ENCODE data around the gene TMEM255A. TPM values are rescaled to one million over a fixed set of nuclear protein-coding genes. Genes with fewer than 3 reads are reported as not detected.

The TMEM255A gene
- total RNA-seq, result not detected in 2 replicates

GRCh38 chrX:120310861-120311726 is at the start of gene TMEM255A:
TSS of gene TMEM255A (minus strand) at chrX:120311461. CDS start at chrX:120311309, 152 bp downstream.

GRCh38 chrX:120250522-120251271 is 60.6 kb downstream of the TMEM255A start, which contains the start of gene ZBTB33:
TSS of gene ZBTB33 (plus strand) at chrX:120250812. CDS start at chrX:120253416, 2,604 bp downstream.

Other genes starting within 250 kb of the TMEM255A start
- not detected in 2 replicates for gene RHOXF2B, start 233.8 kb downstream of the TMEM255A start, total RNA-seq
- gene RHOXF1, start 195.5 kb downstream of the TMEM255A start, total RNA-seq, result not detected in 2 replicates
- gene RHOXF2, start 152.8 kb downstream of the TMEM255A start, total RNA-seq, result not detected in 2 replicates
- gene ZBTB33, start 60.6 kb downstream of the TMEM255A start, total RNA-seq, result 9.9 and 17.0 TPM in 2 replicates
- not detected in 2 replicates for gene ATP1B4, start 50.6 kb upstream of the TMEM255A start, total RNA-seq
- 71.7 and 160 TPM in 2 replicates for gene LAMP2, start 157.8 kb upstream of the TMEM255A start, total RNA-seq
- gene CUL4B, start 249.5 kb upstream of the TMEM255A start, total RNA-seq, result 37.2 and 45.8 TPM in 2 replicates